ENCODE measurements around the gene EXD3. TPM values are rescaled to one million over a fixed set of nuclear protein-coding genes. Genes with fewer than 3 reads are reported as not detected.

The EXD3 gene
- total RNA-seq, 1 donor: 7.3 TPM

- TF ChIP-seq, protein P1, sequence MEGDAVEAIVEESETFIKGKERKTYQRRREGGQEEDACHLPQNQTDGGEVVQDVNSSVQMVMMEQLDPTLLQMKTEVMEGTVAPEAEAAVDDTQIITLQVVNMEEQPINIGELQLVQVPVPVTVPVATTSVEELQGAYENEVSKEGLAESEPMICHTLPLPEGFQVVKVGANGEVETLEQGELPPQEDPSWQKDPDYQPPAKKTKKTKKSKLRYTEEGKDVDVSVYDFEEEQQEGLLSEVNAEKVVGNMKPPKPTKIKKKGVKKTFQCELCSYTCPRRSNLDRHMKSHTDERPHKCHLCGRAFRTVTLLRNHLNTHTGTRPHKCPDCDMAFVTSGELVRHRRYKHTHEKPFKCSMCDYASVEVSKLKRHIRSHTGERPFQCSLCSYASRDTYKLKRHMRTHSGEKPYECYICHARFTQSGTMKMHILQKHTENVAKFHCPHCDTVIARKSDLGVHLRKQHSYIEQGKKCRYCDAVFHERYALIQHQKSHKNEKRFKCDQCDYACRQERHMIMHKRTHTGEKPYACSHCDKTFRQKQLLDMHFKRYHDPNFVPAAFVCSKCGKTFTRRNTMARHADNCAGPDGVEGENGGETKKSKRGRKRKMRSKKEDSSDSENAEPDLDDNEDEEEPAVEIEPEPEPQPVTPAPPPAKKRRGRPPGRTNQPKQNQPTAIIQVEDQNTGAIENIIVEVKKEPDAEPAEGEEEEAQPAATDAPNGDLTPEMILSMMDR (IDR thresholded peaks at IDR 0.05; ENCODE audit: insufficient read depth, low read depth, low read length): no peak
- no peak overlapping the region for H3K4me3 ChIP-seq (ENCODE audit: low read depth, low read length)
- no peak for DNase-seq (ENCODE audit: low read depth)
Measured at GRCh38 chr9:137398561-137399468, 24.1 kb downstream of the EXD3 start.

- TF ChIP-seq, protein P1 (IDR thresholded peaks at IDR 0.05; ENCODE audit: insufficient read depth, low read depth, low read length): no peak
- no peak overlapping the region for H3K4me3 ChIP-seq (ENCODE audit: low read depth, low read length)
- DNase-seq (ENCODE audit: low read depth): no peak
Measured at GRCh38 chr9:137397675-137398423, 25.1 kb downstream of the EXD3 start.

GRCh38 chr9:137396634-137397367 lies 26.2 kb downstream of the EXD3 start:
- DNase-seq (ENCODE audit: low read depth): no peak
- TF ChIP-seq, protein P1 (IDR thresholded peaks at IDR 0.05; ENCODE audit: insufficient read depth, low read depth, low read length): no peak

DNA sequence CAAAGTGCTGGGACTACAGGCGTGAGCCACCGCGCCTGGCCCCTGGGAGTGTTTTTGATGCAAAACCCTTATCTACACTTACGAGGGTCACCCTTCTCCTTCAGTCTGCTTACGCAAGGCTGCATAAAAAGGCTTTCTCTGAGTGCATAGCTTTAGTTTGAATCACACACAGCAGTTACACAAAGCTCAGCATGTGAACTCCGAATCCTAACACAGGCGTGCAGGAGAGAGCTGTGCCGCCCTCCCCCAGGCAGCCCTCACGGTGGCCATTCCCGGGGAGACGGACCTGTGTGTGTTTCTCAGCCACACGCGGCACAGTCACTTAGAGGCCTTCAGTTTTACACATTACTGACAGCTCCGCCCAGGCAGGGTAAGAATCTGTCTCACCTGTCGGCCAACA lies 26.7 kb downstream of the EXD3 start:
- TF ChIP-seq, protein P1 (IDR thresholded peaks at IDR 0.05; ENCODE audit: insufficient read depth, low read depth, low read length): no peak
- DNase-seq (ENCODE audit: low read depth): peak; percentile 95
- H3K4me3 ChIP-seq (ENCODE audit: low read depth, low read length): no peak overlapping the region

More at GRCh38 chr9:137396634-137397367, 26.2 kb downstream of the EXD3 start:
- no peak overlapping the region for H3K4me3 ChIP-seq (ENCODE audit: low read depth, low read length)

DNA sequence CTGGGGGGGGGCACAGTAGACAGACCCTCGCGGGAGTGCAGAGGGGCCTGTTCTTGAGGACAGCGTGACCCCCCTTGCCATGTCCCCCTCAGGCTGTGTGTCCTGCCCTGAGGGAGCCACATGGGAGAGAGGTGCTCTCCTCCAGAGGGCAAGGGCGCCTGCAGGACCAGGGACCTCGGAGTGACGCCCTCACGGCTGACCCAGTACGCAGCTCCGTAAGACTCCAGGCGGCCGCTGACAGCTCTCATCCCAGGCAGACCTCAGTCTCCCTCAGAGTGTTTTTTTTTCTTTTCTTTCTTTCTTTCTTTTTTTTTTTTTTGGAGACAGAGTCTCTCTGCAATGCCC lies 27.3 kb downstream of the EXD3 start:
- no peak for DNase-seq (ENCODE audit: low read depth)
- H3K4me3 ChIP-seq (ENCODE audit: low read depth, low read length): no peak overlapping the region
- TF ChIP-seq, protein P1 (IDR thresholded peaks at IDR 0.05; ENCODE audit: insufficient read depth, low read depth, low read length): no peak

GRCh38 chr9:137394866-137395665 lies 27.9 kb downstream of the EXD3 start:
- TF ChIP-seq, protein P1 (IDR thresholded peaks at IDR 0.05; ENCODE audit: insufficient read depth, low read depth, low read length): no peak
- DNase-seq (ENCODE audit: low read depth): no peak
- H3K4me3 ChIP-seq (ENCODE audit: low read depth, low read length): no peak overlapping the region
